K562 treated with DMSO at 1 percent for 12 hours (cell line): ENCODE measurements around the gene ARHGEF3. TPM values are rescaled to one million over a fixed set of nuclear protein-coding genes. Genes with fewer than 3 reads are reported as not detected.

Experiments
- total RNA-seq: library from RNA; unstranded; fragments of 300-600 nt; gene quantifications from 2 replicates; pipeline ENCODE4 v1.2.3, GENCODE V29; 2022; ENCODE audit not compliant: insufficient read depth

Gene ARHGEF3
- total RNA-seq = 1.8 and 4.4 TPM in 2 replicates

GRCh38 chr3:56801662-56802377, at the start of gene ARHGEF3:
TSS of gene ARHGEF3 (minus strand) at chr3:56801949. CDS start at chr3:56801798, 151 bp downstream.

GRCh38 chr3:56683122-56683817, 118.5 kb downstream of the ARHGEF3 start, which contains the start of gene TASOR:
TSS of gene TASOR (minus strand) at chr3:56683265. CDS start at chr3:56683006, 259 bp downstream.

Other genes starting within 250 kb of the ARHGEF3 start
- gene CCDC66, start 244.8 kb downstream of the ARHGEF3 start, total RNA-seq = 3.0 and 7.8 TPM in 2 replicates
- gene TASOR, start 118.7 kb downstream of the ARHGEF3 start, total RNA-seq = 7.5 and 34.8 TPM in 2 replicates